Adrenal gland (tissue), 5 donors: ENCODE data around the gene CARD9.

Source experiments
- CTCF ChIP-seq, 6 experiments: fragments of 450-650 bp in 4 of 6; fragments of 200-600 bp in 2 of 6; sonication (generic) in 1 of 6; IDR thresholded peaks; 1 replicate in 5 of 6; 2 replicates in 1 of 6; pipeline versions ENCODE4 v1.5.1 to v1.8.0; 2016 to 2021; ENCODE audit warnings: antibody characterized with exemption in 6 of 6, mild to moderate bottlenecking in 2 of 6, moderate library complexity in 1 of 6
- POLR2A ChIP-seq, 2 donors: fragments of 450-650 bp; IDR thresholded peaks; one replicate each; pipeline ENCODE4 v1.6.1; 2017; ENCODE audit warnings: antibody characterized with exemption in 2 of 2, mild to moderate bottlenecking in 2 of 2, moderate library complexity in 1 of 2
- donor health status: DM: no; HTN: no; CAD: no.

- TF ChIP-seq POLR2A (IDR thresholded peaks at IDR 0.05) (no peak), CTCF (IDR thresholded peaks at IDR 0.05) (no peak)
Measured at GRCh38 chr9:136397643-136398042, 24.2 kb upstream of the CARD9 start.
